Measurements from ENCODE around the gene GABRE. TPM values are rescaled to one million over a fixed set of nuclear protein-coding genes. Genes with fewer than 3 reads are reported as not detected.
A peak's percentile ranks its signal among the peaks of the same experiment; 100 is the strongest.

Gene GABRE
- 0.21 and 0.88 TPM in 2 replicates for total RNA-seq

DNA sequence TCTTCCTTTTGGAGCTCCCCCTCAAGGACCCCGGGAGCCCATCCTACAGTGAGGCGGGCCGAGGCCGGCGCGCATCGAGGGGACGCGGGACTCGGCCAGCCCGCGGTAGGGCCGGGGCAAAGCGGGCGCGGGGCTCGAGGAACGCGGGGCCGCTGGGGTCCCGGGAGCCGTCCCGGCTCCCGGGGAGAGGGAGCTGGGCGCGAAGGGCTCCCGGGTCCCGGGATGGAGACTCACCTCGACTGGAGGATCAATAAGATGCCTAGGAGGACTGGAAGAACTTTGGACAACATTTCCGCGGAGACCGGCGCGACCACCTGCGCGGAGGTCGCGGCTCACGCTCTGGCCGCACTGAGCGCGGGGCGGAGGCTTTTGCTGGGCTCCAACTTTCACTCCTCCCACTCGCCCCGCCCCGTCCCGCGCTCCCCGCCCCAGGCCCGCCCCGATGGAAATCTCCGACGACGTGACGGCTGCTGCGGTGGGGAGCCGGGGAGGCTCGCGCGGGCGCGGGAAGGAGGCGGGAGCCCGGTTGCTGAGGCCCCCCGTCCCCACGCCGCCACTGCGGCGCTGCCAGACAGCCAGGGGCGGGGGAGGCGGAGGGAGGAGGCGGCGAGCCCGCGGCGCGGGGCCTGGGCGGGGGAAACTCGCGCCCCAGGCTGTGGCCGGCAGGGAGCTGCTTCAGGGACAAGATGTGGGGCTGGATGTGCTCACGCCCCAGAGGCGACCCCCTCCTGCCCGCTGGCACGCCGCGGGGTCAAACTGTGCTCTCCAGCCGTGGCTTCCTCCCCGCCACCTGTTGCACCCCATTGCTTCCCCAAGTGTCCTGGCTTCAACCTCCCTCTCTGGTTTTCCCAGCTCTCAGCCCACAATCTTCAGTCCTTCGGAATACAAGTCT lies at the start of gene GABRE:
Gene GABRE, minus strand, starts transcription at position 341 of the 892 bp plus-strand sequence. Its CDS starts 51 bp downstream, at position 290.
- no peak for DNase-seq (ENCODE audit: low read depth)

GRCh38 chrX:152020888-152021287 lies 46.4 kb upstream of the GABRE start:
- Histone ChIP-seq H3K4me3 (ENCODE audit: low read depth, low read length) (no peak overlapping the region), H3K27me3 (ENCODE audit: control insufficient read depth, insufficient read depth, low read length) (no peaks in the 10 kb centered on the region), H3K36me3 (ENCODE audit: control insufficient read depth, insufficient read depth, low read length) (no peaks in the 10 kb centered on the region)
- no peak for DNase-seq (ENCODE audit: low read depth)
- TF ChIP-seq CTCF (IDR thresholded peaks at IDR 0.05; ENCODE audit: insufficient read depth, low read length, poor library complexity, severe bottlenecking): no peak

More for the DNA sequence above, at the start of gene GABRE:
- Histone ChIP-seq H3K36me3 (ENCODE audit: control insufficient read depth, insufficient read depth, low read length) (no peaks in the 10 kb centered on the region), H3K27me3 (ENCODE audit: control insufficient read depth, insufficient read depth, low read length) (no peaks in the 10 kb centered on the region), H3K4me3 (ENCODE audit: low read depth, low read length) (peak within 1 kb of the TSS; percentile 47)
- TF ChIP-seq CTCF (IDR thresholded peaks at IDR 0.05; ENCODE audit: insufficient read depth, low read length, poor library complexity, severe bottlenecking): no peak

DNA sequence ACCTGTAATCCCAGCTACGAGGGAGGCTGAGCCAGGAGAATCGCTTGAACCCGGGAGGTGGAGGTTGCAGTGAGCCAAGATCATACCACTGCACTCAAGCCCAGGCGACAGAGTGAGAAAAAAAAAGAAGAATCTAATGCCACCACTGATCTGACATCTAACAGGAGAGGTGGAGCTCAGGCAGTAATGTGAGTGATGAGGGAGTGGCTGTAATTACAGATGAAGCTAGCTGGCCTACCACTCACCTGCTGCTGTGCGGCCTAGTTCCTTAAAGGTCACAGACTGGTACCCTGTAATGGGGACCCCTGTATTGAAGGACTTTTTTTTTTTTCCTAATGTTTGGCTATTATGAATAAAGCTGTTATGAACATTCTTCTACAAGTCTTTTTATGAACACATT lies 25.3 kb upstream of the GABRE start:
- no peak for TF ChIP-seq CTCF (IDR thresholded peaks at IDR 0.05; ENCODE audit: insufficient read depth, low read length, poor library complexity, severe bottlenecking)
- H3K4me3 ChIP-seq (ENCODE audit: low read depth, low read length): no peak overlapping the region
- H3K27me3 ChIP-seq (ENCODE audit: control insufficient read depth, insufficient read depth, low read length): no peaks in the 10 kb centered on the region
- H3K36me3 ChIP-seq (ENCODE audit: control insufficient read depth, insufficient read depth, low read length): no peaks in the 10 kb centered on the region
- DNase-seq (ENCODE audit: low read depth): no peak

DNA sequence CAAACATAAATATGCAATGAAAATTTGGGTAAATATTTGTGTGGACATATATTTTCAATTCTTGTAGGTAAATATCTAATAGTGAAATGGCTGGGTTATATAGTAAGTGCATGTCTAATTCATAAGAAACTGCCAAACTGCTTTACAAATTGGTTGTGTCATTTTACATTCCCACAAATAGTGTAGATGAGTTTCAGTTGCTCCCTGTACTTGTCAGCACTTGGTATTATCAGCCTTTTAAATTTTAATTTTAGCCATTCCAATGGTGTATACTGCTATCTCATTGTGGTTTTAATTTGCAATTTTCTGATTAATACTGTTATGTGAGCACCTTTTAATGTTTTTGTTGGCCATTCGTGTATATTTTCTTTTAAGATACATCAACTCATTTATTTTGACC lies 23.1 kb upstream of the GABRE start:
- no peaks in the 10 kb centered on the region for H3K27me3 ChIP-seq (ENCODE audit: control insufficient read depth, insufficient read depth, low read length)
- no peak overlapping the region for H3K4me3 ChIP-seq (ENCODE audit: low read depth, low read length)
- no peak for TF ChIP-seq CTCF (IDR thresholded peaks at IDR 0.05; ENCODE audit: insufficient read depth, low read length, poor library complexity, severe bottlenecking)
- H3K36me3 ChIP-seq (ENCODE audit: control insufficient read depth, insufficient read depth, low read length): no peaks in the 10 kb centered on the region
- no peak for DNase-seq (ENCODE audit: low read depth)

DNA sequence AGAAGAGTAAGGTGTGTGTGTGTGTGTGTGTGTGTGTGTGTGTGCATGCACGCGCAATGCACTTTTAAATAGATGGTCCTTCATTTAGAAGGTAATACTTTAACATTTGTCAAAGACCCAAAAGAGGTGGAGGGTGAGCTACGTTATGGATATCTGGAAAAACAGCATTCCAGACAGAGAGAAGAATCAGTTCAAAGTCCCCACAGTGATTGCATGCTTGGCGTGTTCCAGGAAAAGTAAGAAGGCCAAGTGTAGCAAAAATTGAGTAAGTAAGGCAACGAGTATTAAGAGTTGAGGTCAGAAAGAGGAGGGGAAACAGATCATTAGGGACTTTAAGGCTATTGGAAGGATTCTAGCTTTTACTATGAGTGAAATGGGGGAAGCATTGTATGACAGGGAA lies 21.9 kb upstream of the GABRE start:
- H3K36me3 ChIP-seq (ENCODE audit: control insufficient read depth, insufficient read depth, low read length): no peaks in the 10 kb centered on the region
- H3K27me3 ChIP-seq (ENCODE audit: control insufficient read depth, insufficient read depth, low read length): no peaks in the 10 kb centered on the region
- no peak for TF ChIP-seq CTCF (IDR thresholded peaks at IDR 0.05; ENCODE audit: insufficient read depth, low read length, poor library complexity, severe bottlenecking)
- H3K4me3 ChIP-seq (ENCODE audit: low read depth, low read length): no peak overlapping the region
- no peak for DNase-seq (ENCODE audit: low read depth)

All from kidney epithelial cell (primary cell).